ENCODE data around the gene PAIP2B.

PAIP2B gene

GRCh38 chr2:71173096-71173495 is 53.8 kb downstream of the PAIP2B start (continued):
- TF ChIP-seq ZNF747 (tag by site-specific recombination; IDR thresholded peaks at IDR 0.05) (no peak), ZNF610 (tag by site-specific recombination; IDR thresholded peaks at IDR 0.05; ENCODE audit: borderline replicate concordance) (no peak), SALL2 (tag by site-specific recombination; IDR thresholded peaks at IDR 0.05; ENCODE audit: borderline replicate concordance) (no peak), ZNF580 (tag by site-specific recombination; IDR thresholded peaks at IDR 0.05) (no peak), ZNF621 (tag by site-specific recombination; IDR thresholded peaks at IDR 0.05) (no peak), ZNF266 (tag by site-specific recombination; IDR thresholded peaks at IDR 0.05; ENCODE audit: low read depth) (no peak), KLF8 (tag by site-specific recombination; IDR thresholded peaks at IDR 0.05) (no peak), ZNF239 (tag by site-specific recombination; IDR thresholded peaks at IDR 0.05) (no peak), KLF10 (tag by site-specific recombination; IDR thresholded peaks at IDR 0.05) (no peak)

GRCh38 chr2:71166812-71167211 is 60.1 kb downstream of the PAIP2B start:
- ChIA-PET POLR2A (no interaction called here), CTCF (interaction anchor here (1.2 kb wide), 1 partner anchor 10 kb away, joined by 3 read pairs; no protein-coding TSS in a partner anchor)
- no peak overlapping the region for H3K27ac ChIP-seq (ENCODE audit: extremely low read depth, low read depth, low read length)
- TF ChIP-seq ZNF394 (tag by site-specific recombination; IDR thresholded peaks at IDR 0.05; ENCODE audit: borderline replicate concordance) (no peak), ZFHX2 (tag by site-specific recombination; conservative IDR thresholded peaks at IDR 0.05) (peak; percentile 67), EGR2 (tag by site-specific recombination; IDR thresholded peaks at IDR 0.05; ENCODE audit: low read depth) (peak; percentile 64)
- TF ChIP-seq, protein P1, sequence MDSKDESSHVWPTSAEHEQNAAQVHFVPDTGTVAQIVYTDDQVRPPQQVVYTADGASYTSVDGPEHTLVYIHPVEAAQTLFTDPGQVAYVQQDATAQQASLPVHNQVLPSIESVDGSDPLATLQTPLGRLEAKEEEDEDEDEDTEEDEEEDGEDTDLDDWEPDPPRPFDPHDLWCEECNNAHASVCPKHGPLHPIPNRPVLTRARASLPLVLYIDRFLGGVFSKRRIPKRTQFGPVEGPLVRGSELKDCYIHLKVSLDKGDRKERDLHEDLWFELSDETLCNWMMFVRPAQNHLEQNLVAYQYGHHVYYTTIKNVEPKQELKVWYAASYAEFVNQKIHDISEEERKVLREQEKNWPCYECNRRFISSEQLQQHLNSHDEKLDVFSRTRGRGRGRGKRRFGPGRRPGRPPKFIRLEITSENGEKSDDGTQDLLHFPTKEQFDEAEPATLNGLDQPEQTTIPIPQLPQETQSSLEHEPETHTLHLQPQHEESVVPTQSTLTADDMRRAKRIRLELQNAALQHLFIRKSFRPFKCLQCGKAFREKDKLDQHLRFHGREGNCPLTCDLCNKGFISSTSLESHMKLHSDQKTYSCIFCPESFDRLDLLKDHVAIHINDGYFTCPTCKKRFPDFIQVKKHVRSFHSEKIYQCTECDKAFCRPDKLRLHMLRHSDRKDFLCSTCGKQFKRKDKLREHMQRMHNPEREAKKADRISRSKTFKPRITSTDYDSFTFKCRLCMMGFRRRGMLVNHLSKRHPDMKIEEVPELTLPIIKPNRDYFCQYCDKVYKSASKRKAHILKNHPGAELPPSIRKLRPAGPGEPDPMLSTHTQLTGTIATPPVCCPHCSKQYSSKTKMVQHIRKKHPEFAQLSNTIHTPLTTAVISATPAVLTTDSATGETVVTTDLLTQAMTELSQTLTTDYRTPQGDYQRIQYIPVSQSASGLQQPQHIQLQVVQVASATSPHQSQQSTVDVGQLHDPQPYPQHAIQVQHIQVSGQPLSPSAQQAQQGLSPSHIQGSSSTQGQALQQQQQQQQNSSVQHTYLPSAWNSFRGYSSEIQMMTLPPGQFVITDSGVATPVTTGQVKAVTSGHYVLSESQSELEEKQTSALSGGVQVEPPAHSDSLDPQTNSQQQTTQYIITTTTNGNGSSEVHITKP (tag by site-specific recombination; IDR thresholded peaks at IDR 0.05) = peak; percentile 30; the same call in 1 of the 2 replicates
- no peaks in the 10 kb centered on the region for H3K4me1 ChIP-seq (ENCODE audit: control insufficient read depth, insufficient read depth, low read length)
- no peaks in the 10 kb centered on the region for H3K9me3 ChIP-seq (ENCODE audit: control insufficient read depth, insufficient read depth, low read depth, low read length)
- no peak overlapping the region for H3K4me3 ChIP-seq (ENCODE audit: low read depth, low read length)
- H3K36me3 ChIP-seq (ENCODE audit: control insufficient read depth in 2 of 2, insufficient read depth in 1 of 2, low read length in 2 of 2) = no peaks in the 10 kb centered on the region

DNA sequence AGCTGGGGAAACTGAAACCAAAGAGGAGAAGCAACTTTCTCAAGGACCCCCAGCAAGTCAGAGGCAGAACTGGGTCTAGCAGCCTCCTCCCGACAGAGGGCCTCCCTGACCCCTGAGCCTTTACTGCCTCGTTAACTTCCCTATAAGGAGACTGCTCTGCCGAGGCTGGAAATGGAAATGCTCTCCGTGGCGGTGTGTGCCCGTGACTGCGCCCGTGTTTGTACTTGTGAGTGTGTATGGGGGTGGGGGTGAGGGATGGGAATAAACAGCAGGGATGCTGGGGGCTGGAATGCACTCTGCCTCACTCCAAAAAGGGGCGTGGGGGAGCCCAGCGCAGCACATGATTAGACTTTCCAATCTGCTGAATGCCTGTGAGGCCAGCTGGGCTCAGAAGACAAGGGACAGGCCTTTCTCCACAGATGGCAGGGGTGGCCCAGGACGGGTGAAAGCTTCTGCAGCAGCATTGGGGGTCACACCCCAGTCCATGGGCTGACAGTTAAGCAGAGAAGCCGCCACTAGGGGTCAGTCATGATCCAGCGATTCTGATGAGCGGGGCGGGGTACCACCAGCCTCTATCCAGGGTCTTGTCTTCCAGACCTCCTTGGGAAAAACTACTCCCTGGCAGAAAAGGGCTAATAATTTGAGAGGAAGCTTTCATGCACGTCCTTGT is 69.6 kb downstream of the PAIP2B start:
- Histone ChIP-seq H3K4me3 (ENCODE audit: low read depth, low read length) (no peak overlapping the region), H3K4me1 (ENCODE audit: control insufficient read depth, insufficient read depth, low read length) (peaks cover 4% of the 10 kb centered on the region; the same call in 1 of the 2 replicates), H3K36me3 (ENCODE audit: control insufficient read depth in 2 of 2, insufficient read depth in 1 of 2, low read length in 2 of 2) (no peaks in the 10 kb centered on the region), H3K27ac (ENCODE audit: extremely low read depth, low read depth, low read length) (no peak overlapping the region), H3K9me3 (ENCODE audit: control insufficient read depth, insufficient read depth, low read depth, low read length) (no peaks in the 10 kb centered on the region)
- CTCF ChIA-PET = interaction anchor here (0.5 to 2.2 kb wide), 23 partner anchors 10 to 606 kb away, joined by 3 to 16 read pairs (median 4); partner anchors contain the start of genes PAIP2B and ZNF638
- POLR2A ChIA-PET = no interaction called here
- TF ChIP-seq ZFP3 (tag by site-specific recombination; IDR thresholded peaks at IDR 0.05; ENCODE audit: low read depth) = no peak
- peak; percentile 34; the same call in 1 of the 2 replicates for TF ChIP-seq KLF9 (tag by site-specific recombination; IDR thresholded peaks at IDR 0.05; ENCODE audit: low read depth)
- peak; percentile 75 for TF ChIP-seq ZNF654 (tag by site-specific recombination; IDR thresholded peaks at IDR 0.05; ENCODE audit: low read depth)
- TF ChIP-seq, protein P2, sequence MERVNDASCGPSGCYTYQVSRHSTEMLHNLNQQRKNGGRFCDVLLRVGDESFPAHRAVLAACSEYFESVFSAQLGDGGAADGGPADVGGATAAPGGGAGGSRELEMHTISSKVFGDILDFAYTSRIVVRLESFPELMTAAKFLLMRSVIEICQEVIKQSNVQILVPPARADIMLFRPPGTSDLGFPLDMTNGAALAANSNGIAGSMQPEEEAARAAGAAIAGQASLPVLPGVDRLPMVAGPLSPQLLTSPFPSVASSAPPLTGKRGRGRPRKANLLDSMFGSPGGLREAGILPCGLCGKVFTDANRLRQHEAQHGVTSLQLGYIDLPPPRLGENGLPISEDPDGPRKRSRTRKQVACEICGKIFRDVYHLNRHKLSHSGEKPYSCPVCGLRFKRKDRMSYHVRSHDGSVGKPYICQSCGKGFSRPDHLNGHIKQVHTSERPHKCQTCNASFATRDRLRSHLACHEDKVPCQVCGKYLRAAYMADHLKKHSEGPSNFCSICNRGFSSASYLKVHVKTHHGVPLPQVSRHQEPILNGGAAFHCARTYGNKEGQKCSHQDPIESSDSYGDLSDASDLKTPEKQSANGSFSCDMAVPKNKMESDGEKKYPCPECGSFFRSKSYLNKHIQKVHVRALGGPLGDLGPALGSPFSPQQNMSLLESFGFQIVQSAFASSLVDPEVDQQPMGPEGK (tag by site-specific recombination; IDR thresholded peaks at IDR 0.05) = peak; percentile 57
- peak; percentile 48 for TF ChIP-seq ZNF335 (tag by site-specific recombination; conservative IDR thresholded peaks at IDR 0.05)
- TF ChIP-seq KLF1 (tag by site-specific recombination; IDR thresholded peaks at IDR 0.05) = no peak
- peak; percentile 51 for TF ChIP-seq GLIS2 (tag by site-specific recombination; IDR thresholded peaks at IDR 0.05)
- TF ChIP-seq, protein P3, sequence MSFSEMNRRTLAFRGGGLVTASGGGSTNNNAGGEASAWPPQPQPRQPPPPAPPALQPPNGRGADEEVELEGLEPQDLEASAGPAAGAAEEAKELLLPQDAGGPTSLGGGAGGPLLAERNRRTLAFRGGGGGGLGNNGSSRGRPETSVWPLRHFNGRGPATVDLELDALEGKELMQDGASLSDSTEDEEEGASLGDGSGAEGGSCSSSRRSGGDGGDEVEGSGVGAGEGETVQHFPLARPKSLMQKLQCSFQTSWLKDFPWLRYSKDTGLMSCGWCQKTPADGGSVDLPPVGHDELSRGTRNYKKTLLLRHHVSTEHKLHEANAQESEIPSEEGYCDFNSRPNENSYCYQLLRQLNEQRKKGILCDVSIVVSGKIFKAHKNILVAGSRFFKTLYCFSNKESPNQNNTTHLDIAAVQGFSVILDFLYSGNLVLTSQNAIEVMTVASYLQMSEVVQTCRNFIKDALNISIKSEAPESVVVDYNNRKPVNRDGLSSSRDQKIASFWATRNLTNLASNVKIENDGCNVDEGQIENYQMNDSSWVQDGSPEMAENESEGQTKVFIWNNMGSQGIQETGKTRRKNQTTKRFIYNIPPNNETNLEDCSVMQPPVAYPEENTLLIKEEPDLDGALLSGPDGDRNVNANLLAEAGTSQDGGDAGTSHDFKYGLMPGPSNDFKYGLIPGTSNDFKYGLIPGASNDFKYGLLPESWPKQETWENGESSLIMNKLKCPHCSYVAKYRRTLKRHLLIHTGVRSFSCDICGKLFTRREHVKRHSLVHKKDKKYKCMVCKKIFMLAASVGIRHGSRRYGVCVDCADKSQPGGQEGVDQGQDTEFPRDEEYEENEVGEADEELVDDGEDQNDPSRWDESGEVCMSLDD (tag by site-specific recombination; IDR thresholded peaks at IDR 0.05) = peak; percentile 34; the same call in 1 of the 2 replicates
- peak; percentile 36; the same call in 1 of the 2 replicates for TF ChIP-seq ZFHX2 (tag by site-specific recombination; conservative IDR thresholded peaks at IDR 0.05)

Measured in HEK293 (cell line).